Thyroid gland (tissue), 4 donors: ENCODE results near the gene ISX. TPM values are rescaled to one million over a fixed set of nuclear protein-coding genes. Genes with fewer than 3 reads are reported as not detected.

Experiments used
- DNase-seq, 2 donors: peaks; one replicate each; pipeline ENCODE4 v3.0.0-alpha.2; 2019
- H3K27ac ChIP-seq, 3 donors: fragments of 200-600 bp; sonication (generic); 1 replicate in 2 of 3; 2 replicates in 1 of 3; pipeline ENCODE4 v1.5.1; 2016 to 2019; ENCODE audit warnings: mild to moderate bottlenecking in 1 of 3, moderate library complexity in 1 of 3
- H3K27me3 ChIP-seq: fragments of 200-600 bp; sonication (generic); one replicate; pipeline ENCODE4 v1.5.1; 2019
- H3K36me3 ChIP-seq, 2 donors: fragments of 200-600 bp; sonication (generic); one replicate each; pipeline ENCODE4 v1.5.1; 2016 to 2019
- H3K4me1 ChIP-seq, 2 donors: fragments of 200-600 bp; sonication (generic); one replicate each; pipeline ENCODE4 v1.5.1; 2017 to 2019
- H3K4me3 ChIP-seq, 3 donors: fragments of 200-600 bp; sonication (generic); replicated peaks in 1 of 3; 1 replicate in 2 of 3; 2 replicates in 1 of 3; pipeline ENCODE4 v1.5.1; 2016; ENCODE audit warnings: mild to moderate bottlenecking in 1 of 3
- H3K9me3 ChIP-seq: fragments of 200-600 bp; sonication (generic); one replicate; pipeline ENCODE4 v1.5.1; 2017
- CTCF ChIP-seq, 6 experiments: fragments of 200-600 bp in 3 of 6; fragments of 450-650 bp in 3 of 6; sonication (generic) in 3 of 6; IDR thresholded peaks; one replicate each; pipeline ENCODE4 v1.5.1; 2016 to 2019; ENCODE audit warnings: antibody characterized with exemption in 6 of 6, mild to moderate bottlenecking in 2 of 6, inconsistent platforms in 1 of 6, moderate library complexity in 1 of 6
- POLR2A ChIP-seq, 2 donors: fragments of 450-650 bp; IDR thresholded peaks; one replicate each; pipeline ENCODE4 v1.6.1; 2017; ENCODE audit warnings: antibody characterized with exemption in 2 of 2, mild to moderate bottlenecking in 2 of 2, moderate library complexity in 1 of 2
- WGBS, 2 donors: methylation state at CpG; one replicate each; pipeline ENCODE4 v1.1.5; 2017; 5-methylcytosine and 5-hydroxymethylcytosine counted together
- intact Hi-C: fragments of 100-400 bp; cut with DNase I; formaldehyde crosslinking; loops from one replicate; pipeline ENCODE4 v1.15.1; 2023
- total RNA-seq, 4 donors: library from RNA; depleted of rRNA; stranded (reverse); fragments of >200 nt; gene quantifications; one replicate each; pipeline ENCODE4 v1.2.3, GENCODE V29; 2016

The ISX gene
- total RNA-seq, 4 donors from 2014 or later = not detected

- intact Hi-C loops = no loop called here
- Histone ChIP-seq H3K9me3 (no peaks in the 10 kb centered on the region), H3K27me3 (no peaks in the 10 kb centered on the region), H3K4me1 (no peaks in the 10 kb centered on the region), H3K36me3 (no peaks in the 10 kb centered on the region), H3K4me3 (no peak overlapping the region), H3K27ac (no peak overlapping the region)
- WGBS, 2 donors = 71 to 79% methylated on average over 3 of the region's 3 CpGs
- TF ChIP-seq POLR2A (IDR thresholded peaks at IDR 0.05) = no peak
- no peak for TF ChIP-seq CTCF (IDR thresholded peaks at IDR 0.05)
- no peak for DNase-seq
Measured at GRCh38 chr22:35099883-35100282, 33.9 kb downstream of the ISX start.

- Histone ChIP-seq H3K9me3 (no peaks in the 10 kb centered on the region), H3K27ac (no peak overlapping the region), H3K4me3 (no peak overlapping the region), H3K36me3 (no peaks in the 10 kb centered on the region), H3K4me1 (no peaks in the 10 kb centered on the region), H3K27me3 (no peaks in the 10 kb centered on the region)
- no peak for DNase-seq
- TF ChIP-seq CTCF (IDR thresholded peaks at IDR 0.05) = no peak
- no peak for TF ChIP-seq POLR2A (IDR thresholded peaks at IDR 0.05)
- 54 to 58% methylated on average over 5 of the region's 5 CpGs for WGBS, 2 donors
- intact Hi-C loops = no loop called here
Measured at GRCh38 chr22:35102663-35103062, 36.7 kb downstream of the ISX start.

GRCh38 chr22:35103761-35104160 is 37.8 kb downstream of the ISX start:
- TF ChIP-seq CTCF (IDR thresholded peaks at IDR 0.05) (no peak), POLR2A (IDR thresholded peaks at IDR 0.05) (no peak)
- intact Hi-C loops = no loop called here
- Histone ChIP-seq H3K27me3 (no peaks in the 10 kb centered on the region), H3K4me3 (no peak overlapping the region), H3K27ac (no peak overlapping the region), H3K36me3 (no peaks in the 10 kb centered on the region), H3K9me3 (no peaks in the 10 kb centered on the region), H3K4me1 (no peaks in the 10 kb centered on the region)
- no peak for DNase-seq
- WGBS, 2 donors = 65 to 67% methylated on average over 6 of the region's 6 CpGs

GRCh38 chr22:35104491-35104890 is 38.5 kb downstream of the ISX start:
- WGBS, 2 donors = 82 to 86% methylated on average over 11 of the region's 11 CpGs
- no peak for TF ChIP-seq POLR2A (IDR thresholded peaks at IDR 0.05)
- Histone ChIP-seq H3K27ac (no peak overlapping the region), H3K4me3 (no peak overlapping the region), H3K36me3 (no peaks in the 10 kb centered on the region), H3K27me3 (no peaks in the 10 kb centered on the region), H3K9me3 (no peaks in the 10 kb centered on the region), H3K4me1 (no peaks in the 10 kb centered on the region)
- intact Hi-C loops = no loop called here
- no peak for DNase-seq

GRCh38 chr22:35109616-35110015 is 43.7 kb downstream of the ISX start:
- H3K4me3 ChIP-seq = no peak overlapping the region
- no peaks in the 10 kb centered on the region for H3K27me3 ChIP-seq
- WGBS, 2 donors = 59 to 67% methylated on average over 4 of the region's 4 CpGs
- no peak for DNase-seq
- H3K9me3 ChIP-seq = no peaks in the 10 kb centered on the region
- intact Hi-C loops = no loop called here
- no peaks in the 10 kb centered on the region for H3K36me3 ChIP-seq
- H3K4me1 ChIP-seq = no peaks in the 10 kb centered on the region
- no peak for TF ChIP-seq CTCF (IDR thresholded peaks at IDR 0.05)
- no peak for TF ChIP-seq POLR2A (IDR thresholded peaks at IDR 0.05)
- H3K27ac ChIP-seq = no peak overlapping the region

- 49 to 62% methylated on average over 3 of the region's 3 CpGs for WGBS, 2 donors
- Histone ChIP-seq H3K4me1 (no peaks in the 10 kb centered on the region), H3K27me3 (no peaks in the 10 kb centered on the region), H3K27ac (no peak overlapping the region), H3K4me3 (no peak overlapping the region), H3K9me3 (no peaks in the 10 kb centered on the region), H3K36me3 (no peaks in the 10 kb centered on the region)
- DNase-seq = no peak
- TF ChIP-seq POLR2A (IDR thresholded peaks at IDR 0.05) (no peak), CTCF (IDR thresholded peaks at IDR 0.05) (no peak)
- intact Hi-C loops = no loop called here
Measured at GRCh38 chr22:35111244-35111643, 45.3 kb downstream of the ISX start.
